NK-92 (cell line): ENCODE data around the gene RTL1.

Source experiments
- DNase-seq: peaks from one replicate; lab custom pipeline; 2025; ENCODE audit not compliant: unreplicated experiment; lab: John Stamatoyannopoulos, UW

The RTL1 gene

DNA sequence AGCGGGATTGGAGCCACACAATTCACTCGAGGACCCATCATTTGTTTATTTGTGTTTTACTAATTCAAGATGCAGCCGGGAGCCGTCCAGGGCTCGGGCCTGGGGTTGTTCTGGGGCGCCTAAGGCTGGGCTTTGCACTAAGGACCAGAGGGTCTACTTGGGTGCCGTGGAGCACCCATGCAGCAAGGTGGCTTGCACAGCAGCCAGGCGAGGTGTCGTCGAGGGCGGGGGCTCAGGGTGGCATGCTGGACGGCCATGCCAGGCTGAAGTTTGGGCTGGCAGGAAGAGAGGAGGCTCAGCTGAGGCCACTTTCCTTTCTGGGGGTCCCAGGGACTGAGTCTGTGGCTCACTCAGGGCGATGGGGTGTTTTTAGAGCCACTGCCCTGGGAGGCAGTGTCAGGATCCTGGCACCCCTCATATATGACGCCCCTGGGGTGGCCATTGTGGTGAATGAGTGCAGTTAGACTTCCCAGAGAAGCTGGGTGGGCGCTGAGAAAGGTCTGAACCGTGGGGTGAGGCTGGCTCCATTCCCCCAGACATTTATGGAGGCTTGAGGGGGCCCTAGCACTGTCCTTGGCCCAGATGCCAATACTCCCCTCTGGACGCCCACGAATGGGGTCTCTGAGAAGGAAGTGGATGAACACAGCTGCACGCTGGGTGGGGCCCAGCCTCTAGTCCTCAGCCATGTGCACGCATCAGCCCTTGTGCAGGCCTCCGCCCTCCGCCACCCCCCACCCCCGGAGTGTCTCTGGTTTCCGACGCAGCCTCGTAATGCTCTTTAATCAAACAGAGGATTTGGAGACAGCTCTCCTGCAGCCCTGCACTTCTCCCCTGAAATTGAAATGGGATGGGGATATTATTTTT lies 66.3 kb downstream of the RTL1 start:
- DNase-seq: no peak

- DNase-seq: no peak
These were observed 67.2 kb downstream of the RTL1 start for GRCh38 chr14:100836311-100836805.

DNA sequence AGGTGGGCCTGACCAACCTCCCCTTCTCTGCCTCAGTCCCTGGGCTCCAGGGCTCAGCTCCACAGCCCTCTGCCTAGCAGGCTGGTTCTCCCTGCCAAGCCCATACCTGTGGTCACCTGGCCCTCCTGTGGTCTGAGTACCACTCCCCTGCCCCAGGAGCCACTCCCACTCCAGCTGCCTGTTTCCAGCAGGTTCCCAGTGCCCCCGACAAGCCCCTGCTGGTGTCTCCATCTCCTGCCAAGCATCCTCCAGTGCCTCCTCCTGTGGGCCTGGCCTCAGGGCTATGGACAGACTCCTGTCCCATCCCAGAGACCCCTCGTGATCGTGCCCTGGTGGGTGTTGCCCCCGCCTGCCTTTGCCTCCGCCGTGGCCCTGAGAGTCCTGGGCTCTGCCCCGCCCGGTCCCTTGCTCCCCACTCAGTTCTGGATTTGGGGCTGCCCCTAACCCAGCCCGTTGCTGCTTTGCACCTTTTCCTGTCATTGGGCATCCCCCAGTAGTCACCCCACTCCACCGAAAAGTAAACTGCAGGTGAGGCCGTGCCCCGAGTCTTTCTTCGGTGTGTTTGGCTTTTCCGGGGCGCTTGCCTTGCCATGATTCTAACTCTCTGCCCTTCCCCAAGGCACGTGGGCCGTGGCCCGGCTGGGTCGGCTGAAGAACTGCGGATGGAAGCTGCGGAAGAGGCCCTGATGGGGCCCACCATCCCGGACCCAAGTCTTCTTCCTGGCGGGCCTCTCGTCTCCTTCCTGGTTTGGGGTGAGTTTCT lies 67.8 kb downstream of the RTL1 start:
- DNase-seq: no peak

- no peak for DNase-seq
These were observed 68.6 kb downstream of the RTL1 start for GRCh38 chr14:100834794-100835547.

- no peak for DNase-seq
These were observed 69.3 kb downstream of the RTL1 start for GRCh38 chr14:100834082-100834793.

DNA sequence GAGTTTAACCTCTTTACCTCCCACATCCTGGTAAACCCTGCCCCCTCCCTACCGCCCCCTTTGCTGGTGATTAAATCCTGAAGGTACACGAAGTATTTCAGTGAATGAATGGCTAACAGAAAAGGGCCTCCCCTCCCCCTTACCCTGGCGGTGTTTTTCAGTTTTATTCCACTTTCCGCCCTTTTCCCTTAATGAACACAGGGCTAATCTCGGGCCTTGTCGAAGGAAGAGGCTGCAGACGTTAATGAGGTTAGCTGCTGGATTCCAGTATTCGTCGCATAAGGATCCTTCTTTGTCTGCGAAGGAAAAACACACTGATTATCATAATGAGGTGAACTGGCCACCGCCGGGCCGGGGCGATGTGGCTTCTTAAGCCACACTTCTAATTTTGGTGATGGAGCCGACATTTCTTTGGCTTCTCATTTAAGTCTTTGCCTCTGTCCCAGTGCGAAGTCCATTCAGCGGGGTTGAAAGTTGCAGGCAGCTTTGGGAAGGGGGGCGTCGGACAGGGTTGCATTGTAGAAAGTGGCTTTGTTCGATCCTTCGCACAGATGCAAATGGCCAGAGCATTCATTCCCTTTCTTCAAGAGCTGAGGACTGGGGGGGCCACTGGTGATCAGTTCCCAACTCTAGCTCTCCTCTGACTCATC lies 71.1 kb downstream of the RTL1 start:
- no peak for DNase-seq

- DNase-seq: no peak
These were observed 72.8 kb downstream of the RTL1 start for GRCh38 chr14:100830681-100831080.
